GM10847 (cell line): ENCODE measurements around the gene TNF.

Experiments
- POLR2A ChIP-seq: IDR thresholded peaks from 2 replicates; pipeline ENCODE4 v1.6.1; 2011; ENCODE audit not compliant: insufficient read length; ENCODE audit errors: extremely low read depth

The TNF gene

GRCh38 chr6:31540640-31541039 lies 34.7 kb upstream of the TNF start:
- no peak for TF ChIP-seq POLR2A

GRCh38 chr6:31541059-31541657 lies 34.2 kb upstream of the TNF start:
- no peak for TF ChIP-seq POLR2A

GRCh38 chr6:31541658-31542521 lies 33.5 kb upstream of the TNF start, which contains the start of gene DDX39B:
Gene DDX39B (minus strand): TSS chr6:31542003. CDS start chr6:31540532, 1,471 bp downstream.
- peak; percentile 84 for TF ChIP-seq POLR2A

GRCh38 chr6:31543639-31544038 lies 31.7 kb upstream of the TNF start:
- no peak for TF ChIP-seq POLR2A

- TF ChIP-seq POLR2A = no peak
These were observed 30.7 kb upstream of the TNF start for GRCh38 chr6:31544676-31545075.

- TF ChIP-seq POLR2A = no peak
These were observed 30.1 kb upstream of the TNF start for GRCh38 chr6:31545291-31545690.

GRCh38 chr6:31546339-31546957 lies 28.9 kb upstream of the TNF start, which contains the start of gene ATP6V1G2:
Gene ATP6V1G2 (minus strand): TSS chr6:31546608. CDS start chr6:31546559, 49 bp downstream.
- no peak for TF ChIP-seq POLR2A

- TF ChIP-seq POLR2A = peak; percentile 41
These were observed 28.2 kb upstream of the TNF start, which contains the start of gene NFKBIL1 for GRCh38 chr6:31546958-31547726. Gene NFKBIL1 (plus strand): TSS chr6:31547608. CDS start chr6:31547695, 87 bp downstream.

- no peak for TF ChIP-seq POLR2A
These were observed 27.4 kb upstream of the TNF start for GRCh38 chr6:31547727-31548543.

- no peak for TF ChIP-seq POLR2A
These were observed 26.9 kb upstream of the TNF start for GRCh38 chr6:31548544-31548873.

- TF ChIP-seq POLR2A = no peak
These were observed 19.1 kb upstream of the TNF start for GRCh38 chr6:31556307-31556706.

GRCh38 chr6:31557443-31558317 lies 17.7 kb upstream of the TNF start:
- no peak for TF ChIP-seq POLR2A

- TF ChIP-seq POLR2A = no peak
These were observed 17.1 kb upstream of the TNF start for GRCh38 chr6:31558318-31558625.
